Activated gamma-delta T cell (primary cell): ENCODE measurements around the gene ZC3H14.
A peak's percentile ranks its signal among the peaks of the same experiment; 100 is the strongest.
"Not testable (repeated sequence)": the region's sequence is repeated elsewhere in the genome, so short reads cannot be mapped to it uniquely, and the experiment has no call there.

Experiments used
- DNase-seq: peaks from one replicate; lab custom pipeline; 2025; lab: John Stamatoyannopoulos, UW
- total RNA-seq, 2 donors: gene quantifications; one replicate each; lab custom pipeline; 2026; lab: John Stamatoyannopoulos, UW

The ZC3H14 gene
- total RNA-seq = 85.3 to 87.8 reads per million in 2 donors

DNA sequence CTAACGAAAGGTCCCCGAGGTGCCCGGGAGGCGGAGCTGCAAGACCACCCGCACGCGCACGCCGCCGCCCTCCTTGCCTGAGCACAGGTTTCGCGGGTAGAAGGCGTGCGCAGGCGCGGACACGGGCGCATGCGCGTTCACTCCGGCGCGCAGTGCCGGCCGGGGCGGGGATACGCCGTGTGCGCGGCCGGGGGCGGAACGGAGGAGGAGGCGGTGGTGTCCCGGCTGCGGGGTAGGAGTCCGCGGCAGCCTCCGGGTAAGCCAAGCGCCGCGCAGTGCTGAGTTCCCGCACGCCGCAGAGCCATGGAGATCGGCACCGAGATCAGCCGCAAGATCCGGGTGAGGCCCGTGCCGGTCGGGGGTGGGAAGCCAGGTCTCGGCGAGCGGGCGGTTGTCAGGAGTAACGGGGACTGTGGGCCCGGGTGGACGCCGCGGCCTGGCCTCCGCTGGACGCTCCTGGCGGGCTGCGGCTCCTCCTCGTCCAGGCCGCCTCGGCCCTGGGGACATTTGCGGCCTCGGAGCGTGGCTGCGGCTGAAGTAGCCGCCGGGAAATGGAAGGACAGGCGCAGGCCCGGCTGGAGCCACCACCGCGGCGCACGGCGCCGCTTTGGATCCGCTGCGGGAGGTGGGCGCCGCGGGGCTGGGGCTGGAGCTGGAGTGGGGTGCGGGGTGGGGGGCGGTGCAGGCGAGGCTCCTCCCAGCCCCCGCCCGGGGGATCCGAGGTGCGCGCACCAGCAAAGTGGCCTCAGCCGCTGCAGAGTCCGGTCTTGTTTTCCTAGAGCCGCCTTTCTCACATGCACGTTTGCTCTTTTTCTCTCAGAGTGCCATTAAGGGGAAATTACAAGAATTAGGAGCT, at the start of gene ZC3H14:
Gene ZC3H14, plus strand, starts transcription at position 207 of the 856 bp plus-strand sequence. Its CDS starts 97 bp downstream, at position 304.
- DNase-seq = peak; percentile 79

- no peak for DNase-seq
Measured at GRCh38 chr14:88515499-88516221, 47.2 kb upstream of the ZC3H14 start.

GRCh38 chr14:88516861-88517357, 45.9 kb upstream of the ZC3H14 start:
- DNase-seq = no peak

GRCh38 chr14:88518592-88519512, 44.0 kb upstream of the ZC3H14 start:
- DNase-seq = no peak

GRCh38 chr14:88519907-88520306, 42.9 kb upstream of the ZC3H14 start:
- no peak for DNase-seq

- no peak for DNase-seq
Measured at GRCh38 chr14:88521818-88522217, 41.0 kb upstream of the ZC3H14 start.

DNA sequence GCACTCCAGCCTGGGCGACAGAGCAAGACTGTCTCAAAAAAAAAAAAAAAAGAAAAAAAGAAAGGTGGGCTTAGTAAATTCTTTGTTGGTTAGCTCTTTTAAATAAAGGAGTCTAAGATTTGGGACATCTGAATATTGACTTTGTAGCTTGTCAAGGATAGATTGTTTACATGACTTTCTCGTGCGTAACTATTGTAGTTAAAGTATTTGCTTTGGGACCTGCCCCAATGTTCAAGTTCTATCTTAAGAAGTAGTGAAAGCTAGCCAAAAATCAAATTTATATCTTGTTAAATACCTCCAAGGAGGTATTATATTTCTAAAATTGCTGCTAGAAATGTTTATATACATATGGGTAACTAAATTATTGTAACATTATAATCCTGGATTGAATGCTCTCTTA, 40.4 kb upstream of the ZC3H14 start:
- DNase-seq = no peak

DNA sequence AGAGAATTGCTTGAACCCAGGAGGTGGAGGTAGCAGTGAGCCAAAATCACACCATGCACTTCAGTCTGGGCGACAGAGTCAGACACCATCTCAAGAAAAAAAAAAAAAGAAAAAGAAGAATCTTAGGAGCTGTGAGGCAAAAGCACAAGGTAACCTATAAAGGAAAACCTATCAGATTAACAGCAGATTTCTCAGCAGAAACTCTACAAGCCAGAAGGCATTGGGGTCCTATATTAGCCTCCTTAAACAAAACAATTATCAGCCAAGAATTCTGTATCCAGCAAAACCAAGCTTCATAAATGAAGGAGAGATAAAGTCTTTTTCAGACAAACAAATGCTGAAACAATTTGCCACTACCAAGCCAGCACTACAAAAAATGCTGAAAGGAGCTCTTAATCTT, 32.9 kb upstream of the ZC3H14 start:
- not testable (repeated sequence) for DNase-seq

- no peak for DNase-seq
Measured at GRCh38 chr14:88533064-88533602, 29.7 kb upstream of the ZC3H14 start.

GRCh38 chr14:88535149-88535548, 27.7 kb upstream of the ZC3H14 start:
- no peak for DNase-seq

DNA sequence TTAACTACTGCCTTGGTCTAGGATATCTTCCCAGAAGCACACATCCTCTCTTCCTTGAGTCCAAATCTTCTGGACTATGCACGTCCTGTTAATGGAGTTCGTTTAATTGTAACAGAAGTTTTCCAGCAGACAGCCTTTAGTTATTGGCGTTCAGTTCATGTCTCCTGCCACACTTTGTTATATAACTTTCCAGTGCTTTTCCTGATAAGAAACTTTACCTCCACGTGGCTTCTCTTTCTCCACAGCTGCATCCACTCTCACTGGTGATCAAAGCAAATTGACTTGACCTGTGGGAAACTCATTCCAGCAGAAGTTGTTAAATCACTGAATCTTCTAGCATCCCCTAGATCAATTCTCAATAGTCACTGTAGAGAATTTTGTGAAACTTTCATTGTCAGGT, 27.0 kb upstream of the ZC3H14 start:
- DNase-seq = no peak

- DNase-seq = no peak
Measured at GRCh38 chr14:88541324-88541723, 21.5 kb upstream of the ZC3H14 start.

DNA sequence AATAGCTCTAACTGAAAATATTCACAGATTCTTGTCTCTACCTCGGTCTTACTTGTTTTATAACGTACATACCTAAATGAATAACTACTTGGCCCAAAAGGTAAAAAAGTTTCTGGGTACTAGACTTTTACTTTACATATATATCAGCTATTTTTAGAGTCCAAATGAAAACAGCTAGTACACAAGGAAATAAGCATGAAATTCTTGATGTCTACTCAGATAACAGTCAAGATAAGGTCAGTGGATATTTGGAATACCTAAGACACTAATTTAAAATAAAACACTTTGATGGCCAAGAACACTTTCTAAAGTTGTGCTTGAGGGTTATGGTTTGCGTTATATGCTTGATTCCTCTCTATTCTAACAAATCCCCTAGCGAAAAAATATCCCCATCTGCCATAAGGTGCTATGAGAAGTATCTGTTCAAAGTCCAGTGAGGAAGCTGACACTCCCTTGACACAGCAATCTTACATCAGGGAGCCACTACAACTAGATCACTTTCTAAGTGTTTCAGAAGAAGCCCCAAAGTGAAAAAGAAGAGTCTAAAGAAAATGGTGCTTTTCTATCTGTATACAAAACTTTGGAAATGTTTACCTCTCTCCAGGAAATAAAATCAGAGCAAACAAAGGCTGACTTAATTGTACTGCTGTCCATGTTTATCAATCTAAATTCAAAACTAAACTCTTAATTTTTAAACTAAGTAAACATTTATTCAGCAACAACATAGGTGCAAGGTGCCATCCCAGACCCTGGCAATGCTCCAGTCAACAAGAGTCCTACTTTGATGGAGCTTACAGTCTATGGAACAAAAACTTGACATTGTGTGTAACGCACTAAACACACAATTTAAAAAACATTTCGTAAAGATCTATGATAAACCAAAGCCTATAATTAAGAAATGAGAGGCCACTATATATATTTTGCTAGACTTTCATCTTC, 19.7 kb upstream of the ZC3H14 start:
- no peak for DNase-seq

GRCh38 chr14:88545256-88545655, 17.6 kb upstream of the ZC3H14 start:
- DNase-seq = no peak

DNA sequence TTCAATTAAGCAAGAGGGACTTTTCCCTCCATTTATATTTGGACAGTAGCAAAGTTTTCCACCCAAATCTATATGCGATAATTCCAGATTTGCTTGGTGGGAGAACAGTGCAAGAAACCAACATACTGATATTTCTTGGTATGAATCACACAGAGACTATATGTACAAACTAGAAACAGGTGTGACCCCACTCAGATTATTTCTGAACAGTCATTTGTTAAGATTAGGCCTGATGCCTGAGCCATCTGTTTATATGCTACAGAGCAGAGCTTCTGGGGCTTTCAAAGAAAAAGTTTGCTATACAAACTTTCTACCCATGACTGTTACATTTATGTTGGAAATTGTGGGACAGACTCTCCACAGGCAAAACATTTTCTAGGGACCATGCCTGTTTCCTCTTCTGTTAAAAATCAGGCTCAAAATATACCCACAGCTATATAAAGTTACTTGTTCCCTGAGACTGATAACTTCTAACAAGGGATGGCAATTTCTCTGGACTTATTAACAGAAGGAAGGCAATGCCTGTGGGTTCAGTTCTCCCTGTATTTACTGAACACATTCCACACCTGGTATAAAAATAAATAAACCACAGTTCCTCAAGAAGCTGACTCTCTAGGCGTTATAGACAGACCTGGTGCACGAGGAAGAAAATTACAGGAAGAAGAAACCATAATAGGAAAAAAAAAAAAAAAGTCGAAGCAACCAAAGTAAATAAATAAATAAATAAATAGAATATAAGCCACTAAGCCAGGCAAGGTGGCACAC, 16.0 kb upstream of the ZC3H14 start:
- DNase-seq = no peak

DNA sequence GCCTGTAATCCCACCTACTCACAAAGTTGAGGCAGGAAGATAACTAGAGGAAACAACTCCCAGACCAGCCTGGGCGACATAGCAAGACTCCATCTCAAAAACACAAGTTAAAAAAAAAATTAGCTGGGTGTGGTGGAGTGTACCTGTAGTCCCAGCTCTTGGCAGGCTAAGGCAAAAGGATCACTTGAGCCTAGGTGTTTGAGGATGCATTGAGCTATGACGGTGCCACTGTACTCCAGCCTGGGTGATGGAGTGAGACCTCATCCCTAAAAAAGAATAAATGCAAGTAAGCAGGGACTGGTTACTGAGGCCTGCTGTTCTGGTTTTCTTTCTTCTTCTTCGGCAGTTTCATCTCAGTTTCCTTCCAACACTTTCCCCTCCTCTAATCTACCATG, 15.5 kb upstream of the ZC3H14 start:
- DNase-seq = no peak

GRCh38 chr14:88550078-88550477, 12.8 kb upstream of the ZC3H14 start:
- DNase-seq = no peak

DNA sequence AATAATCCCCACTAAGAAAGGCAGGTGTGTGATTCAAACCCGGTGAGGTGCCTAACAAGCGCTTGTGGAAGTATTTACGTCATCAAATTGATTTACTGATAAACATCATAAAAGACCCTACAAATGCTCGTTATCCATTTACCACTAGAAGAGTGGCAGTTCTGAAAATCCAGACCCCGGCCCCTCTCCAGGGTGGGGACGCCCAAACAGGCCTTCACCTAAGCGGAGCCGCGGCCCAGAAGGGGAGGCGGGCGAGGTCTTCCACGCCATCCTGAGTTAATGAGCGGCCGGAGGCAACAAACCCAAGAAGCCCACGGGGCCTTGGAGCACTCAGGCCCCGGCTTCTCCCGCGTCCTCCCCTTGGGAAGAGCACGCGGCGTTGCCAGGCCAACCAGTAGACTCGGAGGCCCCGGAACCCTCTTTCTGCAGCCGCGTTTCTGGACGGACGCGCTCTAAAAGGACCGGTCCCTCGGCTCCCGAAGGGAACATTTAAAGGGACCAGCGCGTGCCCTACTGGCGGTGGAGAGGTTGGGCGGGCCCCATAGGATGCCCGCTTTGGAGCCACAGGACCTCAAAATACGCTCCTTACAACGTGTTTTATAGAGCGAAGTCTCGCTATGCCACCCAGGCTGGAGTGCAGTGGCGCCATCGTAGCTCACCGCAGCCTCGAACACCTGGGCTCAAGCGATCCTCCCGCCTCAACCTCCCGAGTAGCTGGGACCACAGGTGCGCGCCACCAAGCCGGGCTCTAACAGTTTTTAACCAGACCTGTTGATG, 11.6 kb upstream of the ZC3H14 start:
- no peak for DNase-seq

DNA sequence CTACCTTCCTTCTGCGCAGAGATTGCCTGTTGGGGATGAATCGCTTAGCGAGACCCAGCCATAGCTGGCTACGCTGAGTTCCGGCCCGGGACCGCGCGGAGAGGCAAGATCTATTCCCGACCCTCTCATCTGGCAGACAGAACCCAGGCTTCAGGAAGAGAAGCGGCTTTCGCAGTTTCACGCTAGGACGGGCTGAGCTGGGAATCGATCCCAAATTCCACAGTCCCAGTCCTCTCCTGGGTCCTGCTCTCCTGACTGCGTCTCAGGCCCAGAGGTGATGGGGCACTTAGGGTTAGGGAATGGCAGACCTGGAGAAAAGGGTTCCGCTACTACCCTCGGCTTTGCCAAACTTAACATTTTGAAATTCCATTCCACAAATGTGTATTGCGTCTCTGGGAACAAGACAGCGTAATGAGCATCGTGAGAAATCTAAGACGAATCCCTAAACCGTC, 10.8 kb upstream of the ZC3H14 start:
- no peak for DNase-seq
